Spleen (tissue), 11 donors: ENCODE measurements around the gene SORCS1. TPM values are rescaled to one million over a fixed set of nuclear protein-coding genes. Genes with fewer than 3 reads are reported as not detected.

Experiments
- DNase-seq: peaks from one replicate; pipeline ENCODE4 v3.0.0-alpha.2; 2020
- H3K27ac ChIP-seq, 8 donors: fragments of 200-600 bp; sonication (generic) in 7 of 8; 1 replicate in 4 of 8; 2 replicates in 4 of 8; pipeline versions ENCODE4 v1.5.0 to v1.8.0; 2016 to 2021; ENCODE audit warnings: inconsistent platforms in 4 of 8, mild to moderate bottlenecking in 4 of 8, moderate library complexity in 1 of 8
- H3K27me3 ChIP-seq, 7 donors: fragments of 200-600 bp; sonication (generic) in 6 of 7; replicated peaks in 1 of 7; 1 replicate in 4 of 7; 2 replicates in 3 of 7; pipeline versions ENCODE4 v1.5.0 to v1.8.0; 2016 to 2021; ENCODE audit warnings: inconsistent platforms in 3 of 7, mild to moderate bottlenecking in 1 of 7
- H3K36me3 ChIP-seq, 6 donors: fragments of 200-600 bp; sonication (generic) in 5 of 6; 1 replicate in 4 of 6; 2 replicates in 2 of 6; pipeline versions ENCODE4 v1.5.0 to v1.8.0; 2016 to 2021; ENCODE audit warnings: inconsistent platforms in 2 of 6
- H3K4me1 ChIP-seq, 6 donors: fragments of 200-600 bp; sonication (generic) in 5 of 6; 1 replicate in 3 of 6; 2 replicates in 3 of 6; pipeline versions ENCODE4 v1.5.0 to v1.8.0; 2016 to 2021; ENCODE audit warnings: inconsistent platforms in 3 of 6
- H3K4me3 ChIP-seq, 8 donors: fragments of 200-600 bp; sonication (generic) in 7 of 8; 1 replicate in 4 of 8; 2 replicates in 4 of 8; pipeline versions ENCODE4 v1.5.0 to v1.8.0; 2016 to 2021; ENCODE audit warnings: inconsistent platforms in 4 of 8, mild to moderate bottlenecking in 4 of 8, moderate library complexity in 2 of 8
- H3K9me3 ChIP-seq, 8 donors: fragments of 200-600 bp; sonication (generic) in 7 of 8; 1 replicate in 4 of 8; 2 replicates in 4 of 8; pipeline versions ENCODE4 v1.5.0 to v1.8.0; 2016 to 2021; ENCODE audit warnings: inconsistent platforms in 4 of 8
- POLR2A ChIP-seq, 3 donors: fragments of 450-650 bp; IDR thresholded peaks; one replicate each; pipeline ENCODE4 v1.5.1; 2017; ENCODE audit warnings: antibody characterized with exemption in 3 of 3, mild to moderate bottlenecking in 1 of 3
- POLR2AphosphoS5 ChIP-seq, 3 donors: sonication (generic); formaldehyde crosslinking; IDR thresholded peaks; one replicate each; pipeline ENCODE4 v1.5.1; 2017; ENCODE audit warnings: antibody characterized with exemption in 3 of 3
- WGBS, 5 donors: extraction: QIAGEN DNeasy Blood & Tissue Kit in 3 of 5; methylation state at CpG; one replicate each; pipeline versions ENCODE4 v1.1.5 to v1.1.7; 2013 to 2018; 5-methylcytosine and 5-hydroxymethylcytosine counted together
- intact Hi-C: fragments of 100-400 bp; cut with DNase I; formaldehyde crosslinking; loops from one replicate; pipeline ENCODE4 v1.15.0; 2023; ENCODE audit warnings: low total_unique reads
- polyA plus RNA-seq, 3 donors: library from polyadenylated mRNA; stranded (reverse); fragments of 200-250 nt; gene quantifications; one replicate each; pipeline ENCODE4 v1.2.1, GENCODE V29; 2013
- total RNA-seq, 7 donors: library from RNA; depleted of rRNA in 3 of 7; stranded (reverse); fragments of >200 nt in 3 of 7; fragmentation: NEBNext Ultra II Directional in 4 of 7; extraction: Animal tissue kit (Norgen Biotek cat#: 25700) in 4 of 7; gene quantifications; one replicate each; pipeline versions ENCODE4 v1.1.0 to v1.2.1, GENCODE V29; 2016 to 2021
- TF ChIP-seq, protein P1 (sequence below), 11 experiments: fragments of 200-600 bp in 7 of 11; fragments of 450-650 bp in 4 of 11; sonication (generic) in 4 of 11; IDR thresholded peaks in 8 of 11; conservative IDR thresholded peaks in 3 of 11; 1 replicate in 7 of 11; 2 replicates in 4 of 11; pipeline versions ENCODE4 v1.4.0 to v1.8.0; 2016 to 2021; ENCODE audit warnings: antibody characterized with exemption in 11 of 11, inconsistent platforms in 4 of 11, mild to moderate bottlenecking in 1 of 11
- donor health status: healthy with polysubstance abuse.
- donor health status: DM: no; HTN: no; CAD: no; lungs with moderate emphysema.
- donor health status: DM: no; HTN: no; CAD: no.
- donor health status: Bipolar disorder and iron deficiency.
- donor health status: healthy.
- donor health status: DM: no; HTN: no; CAD: no.
- donor health status: DM: yes; HTN: yes; CAD: no.

Gene SORCS1
- total and polyA plus RNA-seq, 10 donors = 0.67 to 2.7 (median 1.6) TPM

GRCh38 chr10:106682175-106682574 is 482.3 kb downstream of the SORCS1 start:
- Histone ChIP-seq H3K9me3 (peaks cover 0 to 3% (median under 1%) of the 10 kb centered on the region in 8 donors), H3K36me3 (no peaks in the 10 kb centered on the region), H3K4me1 (no peaks in the 10 kb centered on the region), H3K4me3 (no peak overlapping the region), H3K27me3 (no peaks in the 10 kb centered on the region), H3K27ac (no peak overlapping the region)
- TF ChIP-seq POLR2AphosphoS5 (IDR thresholded peaks at IDR 0.05) = no peak
- DNase-seq = no peak
- intact Hi-C loops = no loop called here

DNA sequence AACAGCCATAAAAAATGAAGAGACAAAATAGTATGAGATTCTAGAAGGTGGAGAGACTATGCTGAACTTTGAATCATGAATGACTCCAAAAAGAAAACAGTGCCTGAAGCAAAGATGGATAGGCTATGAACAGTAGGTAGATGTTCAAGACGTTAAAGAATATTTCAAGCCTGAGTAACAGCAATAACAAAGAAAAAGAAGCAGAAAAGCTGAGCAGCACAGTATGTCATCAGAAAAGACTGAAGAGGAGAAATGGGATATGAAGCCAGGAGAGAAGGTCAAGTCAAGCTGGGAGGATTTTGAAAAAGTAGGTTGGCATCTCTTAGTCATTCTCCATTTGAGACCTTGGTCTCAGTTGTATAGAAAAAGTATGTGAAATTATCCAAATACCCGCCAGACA is 484.4 kb downstream of the SORCS1 start:
- Histone ChIP-seq H3K9me3 (peaks cover 0 to 15% (median 10%) of the 10 kb centered on the region in 8 donors), H3K4me3 (no peak overlapping the region), H3K27me3 (no peaks in the 10 kb centered on the region), H3K4me1 (no peaks in the 10 kb centered on the region), H3K36me3 (no peaks in the 10 kb centered on the region), H3K27ac (no peak overlapping the region)
- TF ChIP-seq POLR2A (IDR thresholded peaks at IDR 0.05) (no peak), POLR2AphosphoS5 (IDR thresholded peaks at IDR 0.05) (no peak)
- TF ChIP-seq, protein P1, sequence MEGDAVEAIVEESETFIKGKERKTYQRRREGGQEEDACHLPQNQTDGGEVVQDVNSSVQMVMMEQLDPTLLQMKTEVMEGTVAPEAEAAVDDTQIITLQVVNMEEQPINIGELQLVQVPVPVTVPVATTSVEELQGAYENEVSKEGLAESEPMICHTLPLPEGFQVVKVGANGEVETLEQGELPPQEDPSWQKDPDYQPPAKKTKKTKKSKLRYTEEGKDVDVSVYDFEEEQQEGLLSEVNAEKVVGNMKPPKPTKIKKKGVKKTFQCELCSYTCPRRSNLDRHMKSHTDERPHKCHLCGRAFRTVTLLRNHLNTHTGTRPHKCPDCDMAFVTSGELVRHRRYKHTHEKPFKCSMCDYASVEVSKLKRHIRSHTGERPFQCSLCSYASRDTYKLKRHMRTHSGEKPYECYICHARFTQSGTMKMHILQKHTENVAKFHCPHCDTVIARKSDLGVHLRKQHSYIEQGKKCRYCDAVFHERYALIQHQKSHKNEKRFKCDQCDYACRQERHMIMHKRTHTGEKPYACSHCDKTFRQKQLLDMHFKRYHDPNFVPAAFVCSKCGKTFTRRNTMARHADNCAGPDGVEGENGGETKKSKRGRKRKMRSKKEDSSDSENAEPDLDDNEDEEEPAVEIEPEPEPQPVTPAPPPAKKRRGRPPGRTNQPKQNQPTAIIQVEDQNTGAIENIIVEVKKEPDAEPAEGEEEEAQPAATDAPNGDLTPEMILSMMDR (IDR thresholded peaks at IDR 0.05 in 8 of 11, conservative IDR thresholded peaks at IDR 0.05 in 3 of 11) = no peak
- WGBS, 5 donors = 78 to 89% (median 81%) methylated on average over 2 of the region's 2 CpGs
- DNase-seq = no peak
- intact Hi-C loops = no loop called here

DNA sequence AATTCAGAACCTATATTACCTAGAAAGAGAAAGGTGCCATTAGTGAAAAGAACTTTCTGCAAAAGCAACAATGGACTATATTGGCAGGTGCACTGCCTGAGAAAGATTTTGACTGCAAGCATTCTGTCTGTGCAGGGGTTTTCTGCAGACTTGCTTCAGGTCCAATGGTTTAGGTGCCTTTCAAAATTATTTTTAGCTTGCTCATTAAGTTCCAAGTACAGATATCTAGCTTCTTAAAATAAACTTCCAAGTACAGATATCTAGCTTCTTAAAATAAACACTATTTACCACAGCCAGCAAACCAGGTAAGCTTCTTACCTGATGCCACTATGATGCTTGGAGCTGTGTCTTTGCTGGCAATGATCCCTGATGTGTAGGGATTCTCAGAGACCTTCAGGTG is 485.2 kb downstream of the SORCS1 start:
- TF ChIP-seq POLR2AphosphoS5 (IDR thresholded peaks at IDR 0.05) (no peak), POLR2A (IDR thresholded peaks at IDR 0.05) (no peak)
- TF ChIP-seq, protein P1 (IDR thresholded peaks at IDR 0.05 in 8 of 11, conservative IDR thresholded peaks at IDR 0.05 in 3 of 11) = no peak
- H3K27ac ChIP-seq = no peak overlapping the region
- no peaks in the 10 kb centered on the region for H3K27me3 ChIP-seq
- no peak for DNase-seq
- H3K4me3 ChIP-seq = no peak overlapping the region
- no peaks in the 10 kb centered on the region for H3K4me1 ChIP-seq
- peaks cover 0 to 15% (median 10%) of the 10 kb centered on the region in 8 donors for H3K9me3 ChIP-seq
- intact Hi-C loops = no loop called here
- H3K36me3 ChIP-seq = no peaks in the 10 kb centered on the region

DNA sequence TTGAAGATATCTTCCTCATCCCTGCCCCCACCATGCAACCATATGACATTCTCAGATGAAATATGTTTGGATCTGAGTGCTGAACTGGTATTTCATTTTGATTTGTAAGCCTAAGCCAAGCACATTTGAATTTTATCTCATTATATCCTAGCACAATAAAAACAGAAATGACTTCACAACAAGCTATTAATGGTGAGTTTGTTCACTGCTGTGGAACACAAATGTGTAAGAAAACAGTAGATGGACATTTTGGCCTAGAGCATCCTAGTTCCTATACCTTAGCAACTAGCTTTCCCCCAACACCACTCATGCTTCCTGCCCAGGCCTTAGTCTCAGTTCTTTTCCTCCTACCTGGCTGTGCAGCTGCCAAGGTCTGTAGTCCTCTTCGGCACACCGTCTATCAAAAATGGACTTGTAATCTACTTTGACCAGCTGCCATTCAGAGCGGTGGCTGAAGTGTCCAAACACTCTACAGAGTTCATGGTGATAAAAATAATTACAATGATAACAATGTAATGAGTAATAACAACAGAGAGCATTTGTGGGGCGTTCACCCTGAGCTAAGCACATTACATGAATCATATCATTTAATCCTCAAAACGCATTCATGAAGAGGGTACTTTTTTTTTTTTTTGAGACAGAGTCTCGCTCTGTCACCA is 491.9 kb downstream of the SORCS1 start:
- Histone ChIP-seq H3K9me3 (peaks cover 0 to 15% (median 10%) of the 10 kb centered on the region in 8 donors), H3K36me3 (no peaks in the 10 kb centered on the region), H3K27ac (no peak overlapping the region), H3K4me1 (no peaks in the 10 kb centered on the region), H3K4me3 (no peak overlapping the region), H3K27me3 (no peaks in the 10 kb centered on the region)
- TF ChIP-seq POLR2AphosphoS5 (IDR thresholded peaks at IDR 0.05) = no peak
- TF ChIP-seq, protein P1 (IDR thresholded peaks at IDR 0.05 in 8 of 11, conservative IDR thresholded peaks at IDR 0.05 in 3 of 11) = no peak
- DNase-seq = no peak
- WGBS, 5 donors = 89 to 94% (median 91%) methylated on average over 6 of the region's 6 CpGs
- intact Hi-C loops = no loop called here

GRCh38 chr10:106661767-106662140 is 502.8 kb downstream of the SORCS1 start:
- intact Hi-C loops = no loop called here
- WGBS, 5 donors = 64 to 89% (median 77%) methylated on average over 3 of the region's 3 CpGs
- no peaks in the 10 kb centered on the region for H3K4me1 ChIP-seq
- TF ChIP-seq, protein P1 (IDR thresholded peaks at IDR 0.05 in 8 of 11, conservative IDR thresholded peaks at IDR 0.05 in 3 of 11) = no peak
- TF ChIP-seq POLR2A (IDR thresholded peaks at IDR 0.05) = no peak
- no peak for TF ChIP-seq POLR2AphosphoS5 (IDR thresholded peaks at IDR 0.05)
- H3K27me3 ChIP-seq = no peaks in the 10 kb centered on the region
- H3K9me3 ChIP-seq = peaks cover 0 to 21% (median 12%) of the 10 kb centered on the region in 8 donors
- DNase-seq = no peak
- H3K4me3 ChIP-seq = no peak overlapping the region
- no peaks in the 10 kb centered on the region for H3K36me3 ChIP-seq
- no peak overlapping the region for H3K27ac ChIP-seq
